Activated CD4-positive, alpha-beta T cell treated with anti-CD3 and anti-CD28 coated beads for 24 hours (primary cell): ENCODE data around the gene SLC19A1.

Experiments used
- DNase-seq, 2 donors: peaks; one replicate each; pipeline ENCODE4 v3.0.0-alpha.2; 2020; ENCODE audit warnings: low read depth in 2 of 2

The SLC19A1 gene

GRCh38 chr21:45493401-45494001, 48.7 kb downstream of the SLC19A1 start:
- DNase-seq, result no peak

- no peak for DNase-seq
Measured at GRCh38 chr21:45492765-45493164, 49.5 kb downstream of the SLC19A1 start.

- no peak for DNase-seq
Measured at GRCh38 chr21:45491623-45492022, 50.6 kb downstream of the SLC19A1 start.

- no peak for DNase-seq
Measured at GRCh38 chr21:45491056-45491455, 51.2 kb downstream of the SLC19A1 start.

GRCh38 chr21:45490049-45490731, 52.0 kb downstream of the SLC19A1 start:
- DNase-seq, result no peak

- no peak for DNase-seq
Measured at GRCh38 chr21:45489722-45489982, 52.6 kb downstream of the SLC19A1 start.

- no peak for DNase-seq
Measured at GRCh38 chr21:45488931-45489721, 53.1 kb downstream of the SLC19A1 start.

- DNase-seq, result no peak
Measured at GRCh38 chr21:45487891-45488600, 54.2 kb downstream of the SLC19A1 start.

- no peak for DNase-seq
Measured at GRCh38 chr21:45487161-45487806, 55.0 kb downstream of the SLC19A1 start.

GRCh38 chr21:45486443-45487160, 55.6 kb downstream of the SLC19A1 start:
- DNase-seq, result no peak

- no peak for DNase-seq
Measured at GRCh38 chr21:45485686-45486442, 56.4 kb downstream of the SLC19A1 start.

GRCh38 chr21:45484318-45484717, 57.9 kb downstream of the SLC19A1 start:
- no peak for DNase-seq

- peak in 1 of 2 donors; percentile 31 for DNase-seq
Measured at GRCh38 chr21:45482899-45483821, 59.1 kb downstream of the SLC19A1 start.

GRCh38 chr21:45481977-45482898, 60.0 kb downstream of the SLC19A1 start:
- no peak for DNase-seq

- DNase-seq, result no peak
Measured at GRCh38 chr21:45481566-45481965, 60.7 kb downstream of the SLC19A1 start.

- DNase-seq, result no peak
Measured at GRCh38 chr21:45480701-45481500, 61.3 kb downstream of the SLC19A1 start.
